Activated CD8-positive, alpha-beta memory T cell treated with anti-CD3 and anti-CD28 coated beads, Interleukin-2, amount 50 U/mL, for 4 hours (primary cell): ENCODE data around the gene SEC31A.
"Not testable (repeated sequence)": the region's sequence is repeated elsewhere in the genome, so short reads cannot be mapped to it uniquely, and the experiment has no call there.

Experiments
- DNase-seq: peaks from one replicate; pipeline ENCODE4 v3.0.0-alpha.2; 2020

The SEC31A gene

DNA sequence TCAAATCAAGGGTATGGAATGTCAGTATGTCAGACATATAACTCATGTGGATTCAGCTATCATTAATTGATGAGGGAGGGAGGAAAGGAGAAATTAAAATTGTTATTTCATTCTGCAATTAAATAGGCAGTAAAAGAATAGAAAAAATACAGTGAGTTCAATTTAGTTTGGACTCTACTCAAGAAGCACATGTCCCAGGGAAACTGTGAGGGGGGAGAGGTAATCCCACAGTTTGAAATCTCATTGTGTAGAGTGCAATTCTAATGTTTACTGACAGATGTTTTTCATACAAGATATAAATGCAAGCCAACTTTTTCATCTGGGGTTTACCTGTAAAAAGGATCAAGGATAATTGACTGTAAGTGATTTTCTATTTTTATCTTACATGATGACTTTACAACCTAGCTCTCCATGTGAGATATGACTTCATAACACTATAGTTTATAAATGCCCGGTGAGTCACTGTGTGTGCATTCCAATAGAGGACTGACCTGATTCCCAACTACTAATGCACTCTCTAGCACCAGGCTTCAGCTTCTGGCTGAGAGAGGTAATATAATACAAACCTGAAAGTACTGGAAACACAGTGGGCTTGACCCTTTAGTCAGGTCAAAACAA, 57.1 kb downstream of the SEC31A start:
- no peak for DNase-seq

DNA sequence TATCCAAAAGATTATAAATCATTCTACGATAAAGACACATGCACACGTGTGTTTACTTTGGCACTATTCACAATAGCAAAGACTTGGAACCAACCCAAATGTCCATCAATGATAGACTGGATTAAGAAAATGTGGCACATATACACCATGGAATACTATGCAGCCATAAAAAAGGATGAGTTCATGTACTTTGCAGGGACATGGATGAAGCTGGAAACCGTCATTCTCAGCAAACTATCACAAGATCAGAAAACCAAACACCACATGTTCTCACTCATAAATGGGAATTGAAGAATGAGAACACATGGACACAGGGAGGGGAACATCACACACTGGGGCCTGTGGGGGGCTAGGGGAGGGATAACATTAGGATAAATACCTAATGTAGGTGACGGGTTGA, 57.9 kb downstream of the SEC31A start:
- DNase-seq: not testable (repeated sequence)

DNA sequence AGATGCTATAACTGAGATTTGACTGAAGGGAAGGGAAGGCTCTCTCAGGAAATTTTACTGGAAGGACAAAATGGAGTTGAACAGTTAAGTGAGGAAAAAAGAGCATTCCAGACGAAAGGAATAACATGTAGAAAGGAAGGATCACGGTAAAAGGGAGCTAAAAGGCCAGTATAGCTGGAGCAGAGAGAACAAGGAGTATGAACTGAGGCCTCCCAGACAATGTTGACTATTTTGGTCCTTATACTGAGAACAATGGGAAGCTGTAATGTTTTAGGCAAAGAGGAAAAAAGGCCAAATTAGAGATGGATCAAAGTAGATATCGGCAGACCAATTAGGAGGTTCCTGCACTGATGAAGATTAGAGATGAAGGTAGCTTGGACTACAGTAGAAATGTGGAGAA, 65.5 kb downstream of the SEC31A start:
- DNase-seq: no peak

DNA sequence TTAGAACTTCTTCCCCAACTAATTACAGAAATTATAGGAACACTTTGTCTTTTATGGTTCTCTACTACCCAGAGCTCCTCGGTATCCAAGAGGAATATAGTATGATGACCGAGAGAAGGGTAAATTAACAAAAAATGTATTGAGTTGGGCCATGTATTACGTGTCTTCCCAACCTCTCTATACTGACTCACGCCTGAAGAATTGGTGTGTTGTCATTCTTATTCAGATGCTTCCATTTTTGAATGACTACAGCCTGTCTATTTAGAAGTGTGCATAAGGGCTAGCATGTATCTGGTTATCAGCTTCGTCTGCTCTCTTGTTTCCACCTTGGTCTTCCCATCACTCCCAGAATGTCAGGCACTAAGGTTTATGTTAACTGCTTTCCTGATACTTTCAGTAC, 67.9 kb downstream of the SEC31A start:
- DNase-seq: no peak

DNA sequence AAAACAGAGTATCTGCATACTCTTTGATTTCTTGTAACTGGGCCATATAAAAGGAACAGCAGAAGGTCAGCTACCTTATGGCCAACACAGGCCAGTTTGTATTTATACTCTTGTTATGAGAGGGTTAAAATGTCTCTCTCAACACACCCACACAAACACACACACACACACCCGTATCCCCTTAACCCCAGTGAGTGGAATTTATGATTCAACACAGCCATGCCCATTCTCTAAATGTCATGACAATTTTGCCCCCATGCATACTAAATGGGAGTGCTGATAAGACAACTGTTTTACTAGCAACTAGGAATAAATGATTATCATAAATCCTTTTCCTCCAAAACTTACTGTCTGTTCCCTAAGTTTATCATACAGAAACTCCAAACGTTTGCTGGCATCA, 70.3 kb downstream of the SEC31A start:
- DNase-seq: no peak

DNA sequence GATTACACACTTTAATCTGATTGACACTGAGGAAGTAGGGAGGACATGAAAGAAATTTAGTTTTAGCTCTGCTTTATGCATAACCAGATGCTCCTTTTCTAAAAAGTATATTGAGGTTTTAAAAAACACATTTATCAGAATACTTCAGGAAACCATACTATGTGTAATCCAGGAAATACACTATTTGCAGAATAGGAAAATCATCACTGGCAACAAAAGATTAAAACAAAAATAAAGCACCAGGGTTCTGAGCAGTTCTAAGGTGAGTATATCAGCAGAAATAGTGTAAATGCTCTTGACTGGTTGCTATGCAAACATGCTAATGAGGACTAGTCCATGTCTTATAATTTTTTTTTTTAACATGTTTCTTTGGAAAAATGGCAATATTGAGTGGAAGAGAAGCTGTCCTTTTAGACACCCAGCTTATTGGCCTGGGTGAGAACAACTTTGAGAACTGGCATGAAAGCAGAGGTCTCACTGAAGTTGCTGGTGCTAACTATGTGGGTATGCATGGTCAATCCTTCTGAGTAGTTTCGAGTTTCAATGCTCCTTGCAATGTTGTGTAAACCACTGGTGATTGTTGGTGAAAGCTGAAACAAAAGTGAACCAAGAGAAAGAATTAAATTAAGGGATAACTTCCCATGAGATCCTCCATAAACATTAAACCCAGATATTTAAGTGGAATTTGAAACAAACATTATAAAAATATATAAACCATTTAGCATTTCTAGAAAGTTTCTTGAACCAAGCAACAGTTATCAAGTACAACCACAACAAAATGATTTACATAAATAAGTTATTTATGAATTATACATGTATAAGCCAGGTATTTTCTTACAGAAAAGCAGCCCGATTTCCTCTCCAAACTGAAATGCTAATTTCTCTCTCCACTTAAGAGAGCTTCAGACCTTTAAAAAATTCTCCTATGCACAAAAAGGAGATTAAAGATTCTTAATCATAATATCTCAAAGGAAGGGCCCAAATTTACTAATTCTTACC, 72.0 kb downstream of the SEC31A start:
- no peak for DNase-seq

DNA sequence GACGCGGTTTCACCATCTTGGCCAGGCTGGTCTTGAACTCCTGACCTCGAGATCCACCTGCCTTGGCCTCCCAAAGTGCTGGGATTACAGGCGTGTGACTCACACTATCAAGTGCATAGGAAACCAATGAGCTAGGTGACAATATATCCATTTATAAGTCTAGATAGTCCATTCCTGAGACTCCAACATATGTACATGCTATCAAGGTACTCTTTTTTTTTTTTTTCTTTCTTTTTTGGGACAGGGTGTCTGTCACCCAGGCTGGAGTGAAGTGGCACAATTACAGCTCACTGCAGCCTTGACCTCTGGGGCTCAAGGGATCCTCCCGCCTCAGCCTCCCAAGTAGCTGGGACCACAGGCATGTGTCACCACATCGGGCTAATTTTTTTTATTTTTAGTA, 74.1 kb downstream of the SEC31A start:
- DNase-seq: not testable (repeated sequence)

DNA sequence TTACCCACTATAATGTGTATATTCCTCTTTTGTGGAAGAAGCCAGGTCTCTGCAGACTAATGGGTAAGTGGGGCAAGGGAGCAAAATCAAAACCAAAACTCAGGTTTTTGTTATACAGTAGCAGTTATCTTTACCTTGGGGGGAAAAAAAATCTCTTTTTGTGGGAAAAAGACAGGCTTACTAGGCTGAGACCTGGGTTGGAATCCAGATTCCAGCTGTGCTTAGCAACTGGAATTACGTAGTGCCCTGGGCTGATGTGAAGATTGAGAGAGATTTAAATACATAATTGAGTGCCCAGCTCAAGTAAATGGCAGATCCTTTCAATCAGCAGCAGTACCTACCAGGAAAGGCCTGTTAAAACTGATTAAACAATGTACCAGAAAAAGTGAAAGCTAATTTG, 76.9 kb downstream of the SEC31A start:
- DNase-seq: no peak

DNA sequence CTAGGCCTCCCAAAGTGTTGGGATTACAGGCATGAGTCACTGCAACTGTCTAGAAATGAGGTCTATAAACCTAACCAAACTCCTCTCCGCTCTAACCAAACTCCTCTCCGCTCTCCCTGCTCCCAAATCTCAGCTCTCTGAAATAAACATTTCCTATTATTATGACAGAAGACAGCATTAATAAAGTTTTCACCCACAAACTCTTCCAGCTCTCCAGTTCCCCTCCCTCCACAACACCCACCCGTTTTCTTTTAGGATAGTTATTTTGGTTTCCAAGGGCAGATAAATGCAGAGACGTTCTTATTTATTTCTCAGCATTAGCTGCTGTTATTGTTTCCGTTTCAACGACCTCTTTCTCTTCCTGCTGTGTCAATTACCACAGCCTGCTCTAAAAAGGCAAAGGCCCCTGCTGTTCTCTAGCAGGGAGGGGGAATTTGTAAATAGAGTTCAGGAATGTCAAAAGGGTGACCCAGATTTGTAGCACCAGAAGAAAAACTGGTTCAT, 79.1 kb downstream of the SEC31A start:
- no peak for DNase-seq

DNA sequence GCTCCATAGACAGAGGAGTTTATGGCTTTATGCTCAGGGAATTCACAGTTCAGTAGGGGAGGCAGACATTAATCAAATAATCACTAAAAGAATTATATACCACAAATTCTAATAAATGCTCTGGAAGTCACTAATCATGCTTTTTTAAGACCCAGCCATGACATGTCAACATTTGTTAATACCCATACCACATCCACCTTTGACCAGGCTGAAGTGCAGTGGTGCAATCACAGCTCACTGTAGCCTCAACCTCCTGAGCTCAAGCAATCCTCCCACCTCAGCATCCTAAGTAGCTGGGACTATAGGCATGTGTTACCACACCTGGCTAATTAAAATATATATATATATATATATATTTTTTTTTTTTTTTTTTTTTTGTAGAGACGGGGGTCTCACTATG, 79.6 kb downstream of the SEC31A start:
- no peak for DNase-seq

DNA sequence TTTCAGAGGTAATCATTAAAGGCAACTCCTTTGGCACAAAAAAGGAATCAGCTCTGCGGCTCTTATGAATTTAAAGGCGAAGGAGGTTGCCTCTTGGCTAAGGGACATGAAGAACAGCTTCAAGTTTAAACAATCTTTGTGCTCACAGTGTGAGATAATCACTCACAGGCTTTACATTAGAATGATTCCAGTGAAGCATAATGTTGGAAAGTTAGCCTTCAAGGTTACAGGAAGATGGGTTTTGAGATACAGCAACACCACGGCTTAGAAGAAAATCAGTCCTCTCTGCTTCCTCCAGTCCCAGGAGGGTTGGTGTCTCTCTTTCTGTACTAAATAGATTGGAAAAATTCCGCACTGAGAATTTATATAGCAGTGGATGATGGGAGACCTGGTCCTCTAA, 80.8 kb downstream of the SEC31A start:
- no peak for DNase-seq

DNA sequence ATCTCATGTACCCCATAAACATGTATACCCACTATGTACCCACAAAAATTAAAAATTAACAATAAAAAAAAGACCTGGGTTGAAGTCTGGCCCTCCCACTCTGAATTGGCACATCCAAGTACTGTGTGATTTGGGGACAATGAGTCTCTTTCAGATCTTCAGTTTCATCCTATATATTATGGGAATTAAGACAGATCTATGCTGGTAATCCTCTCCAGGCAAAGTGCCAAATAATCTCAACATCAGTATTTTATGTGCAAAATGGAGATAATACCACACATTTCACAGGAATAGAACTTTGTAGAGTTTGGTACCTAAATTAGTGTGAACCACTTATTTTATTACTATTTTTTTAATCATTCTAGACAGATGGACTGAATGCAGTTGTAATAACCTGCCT, 81.3 kb downstream of the SEC31A start:
- DNase-seq: no peak

DNA sequence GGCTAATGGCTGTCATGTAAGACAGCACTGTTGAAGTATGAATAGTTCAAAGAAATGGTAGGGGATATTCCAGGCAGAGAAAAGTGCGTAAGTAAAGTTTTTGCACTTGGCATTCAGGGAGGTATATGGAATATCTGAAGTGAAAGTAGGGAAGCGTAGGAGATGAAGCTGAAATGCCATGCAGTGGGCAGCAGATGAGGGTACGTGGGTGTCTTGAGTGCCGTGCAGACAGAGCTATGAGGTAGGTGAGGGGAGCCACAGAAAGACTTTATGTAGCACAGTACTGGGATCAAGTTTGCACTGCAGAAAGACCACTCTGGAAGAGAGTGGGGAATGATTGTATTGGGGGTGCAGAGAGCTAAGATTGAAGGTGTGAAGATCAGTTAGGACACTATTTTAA, 87.2 kb downstream of the SEC31A start:
- DNase-seq: no peak

DNA sequence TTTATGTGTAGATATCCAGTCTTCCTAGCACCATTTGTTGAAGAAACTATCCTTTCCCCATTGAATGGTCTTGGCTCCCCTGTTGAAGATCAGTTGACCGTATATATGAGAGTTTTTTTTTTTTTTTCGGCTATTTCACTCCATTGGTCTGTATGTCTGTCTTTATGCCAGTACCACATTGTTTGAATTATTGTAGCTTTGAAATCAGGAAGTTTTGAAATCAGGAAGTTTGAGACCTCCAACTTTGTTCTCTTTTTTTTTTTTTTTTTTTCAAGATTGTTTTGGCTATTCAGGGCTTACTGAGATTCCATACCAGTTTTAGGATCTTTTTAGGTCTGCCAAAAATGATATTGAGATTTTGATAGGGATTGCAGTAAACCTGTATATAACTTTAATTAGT, 88.0 kb downstream of the SEC31A start:
- no peak for DNase-seq

DNA sequence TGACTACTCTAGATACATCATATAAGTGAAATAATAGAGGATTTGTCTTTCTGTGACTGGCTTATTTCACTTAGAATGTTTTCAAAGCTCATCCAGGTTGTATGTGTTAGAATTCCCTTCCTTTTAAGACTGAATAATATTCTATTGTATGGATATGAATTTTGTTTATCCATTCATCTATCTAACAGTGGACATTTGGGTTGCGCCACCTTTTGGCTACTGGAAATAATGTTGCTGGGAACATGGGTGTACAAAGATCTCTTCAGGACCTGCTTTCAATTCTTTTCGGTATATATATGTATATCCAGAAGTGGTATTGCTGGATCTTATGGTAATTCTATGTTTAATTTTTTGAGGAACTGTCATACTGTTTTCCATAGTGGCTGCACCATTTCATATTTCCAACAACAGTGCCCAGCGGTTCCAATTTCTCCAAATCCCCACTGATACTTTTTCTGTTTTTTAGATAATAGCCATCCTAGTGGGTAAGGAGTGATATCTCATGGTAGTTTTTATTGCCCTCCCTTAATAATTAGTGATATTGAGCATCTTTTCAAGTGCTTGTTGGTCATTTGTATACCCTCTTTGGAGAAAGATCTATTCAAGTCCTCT, 88.9 kb downstream of the SEC31A start:
- DNase-seq: no peak

DNA sequence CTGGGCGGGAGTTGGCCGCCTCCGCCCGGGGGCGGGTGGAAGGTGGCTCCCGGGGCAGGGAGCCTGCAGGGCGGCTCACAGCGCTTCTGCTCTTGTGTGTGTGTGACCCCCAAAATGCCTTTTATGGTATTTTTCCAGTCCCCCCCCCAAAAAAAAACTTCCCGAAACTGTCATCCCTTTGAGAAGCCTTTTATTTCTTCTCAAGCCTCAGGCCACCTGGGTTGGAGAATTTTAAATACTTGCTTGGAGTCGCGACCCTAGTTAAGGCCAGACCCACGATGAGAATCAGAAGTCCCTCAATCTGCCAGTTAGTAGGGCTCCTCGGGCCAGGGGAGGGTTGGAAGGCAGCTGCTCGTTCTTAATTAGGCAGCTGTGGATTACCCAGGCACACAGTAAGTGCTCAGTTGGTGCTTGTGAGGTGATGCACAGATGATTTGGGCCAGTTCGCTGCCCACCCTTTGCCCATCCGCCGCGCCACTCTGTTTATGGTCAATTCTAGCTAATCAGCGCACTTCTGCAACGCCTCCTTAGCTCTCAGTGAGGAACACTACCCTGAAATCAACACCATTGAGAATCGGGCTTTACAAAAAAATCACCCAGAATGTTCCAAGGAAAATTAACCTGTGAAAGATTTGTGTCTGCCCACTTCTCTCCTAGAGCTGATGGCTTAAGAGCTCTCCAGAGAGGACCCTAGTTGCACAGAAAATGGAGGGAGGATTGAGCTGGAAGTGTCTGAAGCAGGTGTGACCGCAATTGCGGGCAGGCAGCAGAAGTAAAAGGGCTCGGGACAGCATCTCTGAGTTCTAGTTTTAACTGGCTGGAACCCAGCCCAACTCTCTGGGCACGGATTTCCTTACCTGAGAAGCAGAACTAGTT, 91.7 kb downstream of the SEC31A start:
- no peak for DNase-seq

DNA sequence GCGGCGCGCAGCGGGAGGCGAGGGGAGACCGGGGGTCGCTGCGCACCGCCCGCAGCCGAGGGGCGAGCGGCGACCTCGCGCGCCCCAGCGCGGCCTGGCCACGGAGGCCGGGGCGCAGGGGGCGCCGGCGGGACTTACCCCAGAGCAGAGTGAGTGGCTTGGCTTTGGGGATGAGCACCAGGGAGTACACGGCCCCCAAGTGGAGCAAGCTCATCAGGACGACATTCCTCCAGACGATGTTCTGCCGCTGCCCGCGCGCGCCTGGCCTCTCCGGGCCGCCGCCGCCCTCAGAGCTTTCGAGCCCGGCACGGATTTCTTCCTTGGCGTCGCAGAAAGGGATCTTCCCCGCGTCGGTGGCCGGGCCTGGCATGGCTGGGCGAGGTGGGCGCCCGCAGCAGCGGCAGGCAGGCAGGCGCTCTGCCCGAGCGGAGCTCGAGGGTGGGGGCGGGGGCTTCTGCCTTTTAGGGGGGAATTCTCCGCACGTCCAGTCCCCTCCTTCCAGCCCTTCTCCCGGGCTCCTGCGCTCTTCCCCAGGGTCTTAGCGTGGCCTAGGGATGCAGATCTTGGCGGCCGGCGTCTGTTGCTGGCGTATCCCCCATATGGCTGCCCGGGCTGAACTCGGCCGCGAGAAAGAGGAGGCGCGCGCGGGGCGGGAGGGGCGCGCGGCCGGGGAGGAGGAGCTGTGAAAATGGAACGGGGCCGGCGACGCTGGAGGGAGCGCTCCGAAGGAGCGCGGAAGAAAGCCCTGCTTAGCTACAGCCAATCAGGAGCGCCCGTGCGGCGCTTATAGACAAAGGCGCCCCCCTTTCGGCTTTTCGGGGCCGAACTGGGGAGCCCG, 92.6 kb downstream of the SEC31A start, which contains the start of gene SCD5:
SCD5 (minus strand) TSS at position 629 of the 838 bp plus-strand sequence; CDS start at position 370, 259 bp downstream.
- DNase-seq: peak; percentile 65

DNA sequence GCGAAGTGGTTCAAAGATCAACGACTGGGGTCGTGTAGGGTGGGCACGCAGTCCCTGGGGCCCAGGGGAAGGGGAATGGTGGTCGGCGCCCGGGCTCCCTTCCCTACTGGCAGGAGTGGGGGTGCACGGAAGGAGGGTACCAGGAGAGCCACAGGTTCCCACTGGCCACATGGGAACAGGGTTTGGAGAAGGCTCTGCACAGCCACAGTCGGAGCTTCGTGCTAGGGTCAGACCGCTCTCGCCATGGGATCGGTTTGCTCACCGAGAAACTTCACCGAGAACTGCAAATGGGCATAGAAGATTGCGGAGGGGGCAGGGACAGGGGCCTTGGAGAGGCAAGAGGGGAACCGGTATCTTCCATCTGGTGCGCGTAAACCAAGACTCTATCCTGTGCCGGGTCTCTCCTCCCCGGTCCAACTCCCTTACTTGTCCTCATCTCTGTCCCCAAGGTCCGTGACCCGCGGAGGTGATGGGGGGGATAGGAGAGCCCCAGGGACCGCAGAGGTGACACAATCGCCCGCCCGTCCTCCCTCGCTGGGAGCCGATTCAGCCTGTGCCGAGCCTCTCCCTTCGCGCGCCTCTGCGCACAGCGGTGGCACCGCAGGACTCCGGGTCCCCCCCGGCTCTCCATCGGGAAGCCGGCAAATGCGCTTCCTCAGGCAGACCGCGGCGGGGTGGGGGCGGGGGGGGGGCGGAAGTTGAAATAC, 93.4 kb downstream of the SEC31A start:
- DNase-seq: no peak

DNA sequence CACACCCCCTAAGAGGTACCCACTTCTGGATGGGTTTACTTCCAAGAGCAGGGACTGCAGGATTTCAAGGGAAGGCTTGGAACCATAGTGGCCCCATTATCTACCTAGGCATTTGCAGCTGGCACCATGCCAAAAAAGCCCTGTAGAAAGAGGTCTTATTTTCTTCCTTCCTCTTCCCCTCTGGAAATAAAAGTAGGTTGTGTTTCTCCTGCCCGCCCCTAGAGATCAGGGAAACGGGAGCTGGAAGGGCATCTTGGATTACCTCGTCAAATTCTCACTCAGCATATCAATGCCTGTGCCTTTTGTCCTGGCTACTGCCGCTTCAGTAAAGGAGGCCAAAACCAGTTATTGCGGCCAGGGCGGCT, 93.9 kb downstream of the SEC31A start:
- no peak for DNase-seq

DNA sequence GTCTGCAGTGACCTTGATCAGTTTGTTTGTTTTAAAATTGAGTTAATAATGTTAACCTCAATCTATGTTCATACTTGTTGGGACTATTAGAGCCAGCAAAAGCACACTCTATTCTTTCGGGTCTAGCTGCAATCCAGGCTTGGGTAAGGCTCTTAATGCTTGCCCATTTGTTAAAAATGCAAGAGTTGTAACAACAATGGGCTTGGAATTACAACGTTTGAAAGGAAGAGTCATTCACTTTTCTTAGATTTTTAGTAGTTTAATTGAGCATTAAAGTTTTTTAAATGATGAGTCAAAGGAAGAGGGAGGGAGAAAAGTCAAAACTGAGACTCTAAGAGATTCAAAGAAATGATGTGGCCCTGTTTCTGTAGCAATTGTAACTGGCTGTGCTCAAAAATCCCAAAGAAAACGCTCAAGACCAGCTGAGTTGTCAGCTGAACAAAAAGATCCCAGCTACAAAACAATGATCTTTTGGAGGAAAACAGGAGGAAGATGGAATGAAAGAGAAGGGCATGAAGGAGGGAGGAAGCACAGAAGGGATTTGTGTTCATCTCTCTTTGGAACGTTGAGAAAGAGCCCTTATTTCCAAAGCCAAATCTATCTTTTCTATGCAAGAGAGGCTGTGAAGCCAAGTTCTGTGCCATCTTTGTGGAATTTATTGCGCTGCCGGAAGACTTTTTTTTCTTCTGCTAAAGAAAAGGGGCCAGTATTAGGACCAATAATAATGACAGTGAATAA, 97.9 kb downstream of the SEC31A start:
- no peak for DNase-seq
